Keratinocyte (primary cell): ENCODE results near the gene MARCHF6. TPM values are rescaled to one million over a fixed set of nuclear protein-coding genes. Genes with fewer than 3 reads are reported as not detected.
"Not testable (repeated sequence)": the region's sequence is repeated elsewhere in the genome, so short reads cannot be mapped to it uniquely, and the experiment has no call there.

Experiments
- DNase-seq: peaks from one replicate; pipeline ENCODE4 v3.0.0-alpha.2; 2011; ENCODE audit warnings: low read depth, missing footprints, low spot score
- FAIRE-seq: peaks from 2 replicates; lab custom pipeline; 2011; peaks lifted over from hg19 to GRCh38; lab: Jason Lieb, UNC
- H2AFZ ChIP-seq: 2 replicates; pipeline ENCODE4 v1.6.0; 2012; ENCODE audit warnings: low read length, control low read depth, inconsistent platforms; ENCODE audit not compliant: control insufficient read depth
- H3K27ac ChIP-seq: 2 replicates; pipeline ENCODE4 v1.5.1; 2011; ENCODE audit warnings: low read length; ENCODE audit not compliant: control insufficient read depth, insufficient read depth
- H3K27me3 ChIP-seq: 3 replicates; pipeline ENCODE4 v1.6.0; 2011; ENCODE audit warnings: low read length; ENCODE audit not compliant: control insufficient read depth, insufficient read depth; ENCODE audit errors: extremely low read depth
- H3K36me3 ChIP-seq, 2 experiments: 2 replicates in 1 of 2; 3 replicates in 1 of 2; pipeline ENCODE4 v1.5.1; 2011; ENCODE audit warnings: low read length in 2 of 2, mild to moderate bottlenecking in 1 of 2; ENCODE audit not compliant: control insufficient read depth in 2 of 2, insufficient read depth in 2 of 2; ENCODE audit errors: extremely low read depth in 1 of 2
- H3K4me1 ChIP-seq: 3 replicates; pipeline ENCODE4 v1.5.1; 2011; ENCODE audit warnings: low read length; ENCODE audit not compliant: control insufficient read depth, insufficient read depth; ENCODE audit errors: extremely low read depth
- H3K4me2 ChIP-seq: 3 replicates; pipeline ENCODE4 v1.6.0; 2011; ENCODE audit warnings: low read depth, low read length; ENCODE audit not compliant: control insufficient read depth, insufficient read depth; ENCODE audit errors: extremely low read depth
- H3K4me3 ChIP-seq, 3 experiments: fragments of 200-600 bp in 1 of 3; sonication (generic) in 1 of 3; 2 replicates in 2 of 3; 3 replicates in 1 of 3; pipeline ENCODE4 v1.5.1; 2011 to 2016; ENCODE audit warnings: low read length in 3 of 3, mild to moderate bottlenecking in 3 of 3, control low read depth in 2 of 3, inconsistent platforms in 1 of 3, low read depth in 1 of 3, mixed read lengths in 1 of 3, mixed run types in 1 of 3, moderate library complexity in 1 of 3; ENCODE audit not compliant: control insufficient read depth in 2 of 3, insufficient read depth in 2 of 3; ENCODE audit errors: extremely low read depth in 1 of 3
- H3K79me2 ChIP-seq: 2 replicates; pipeline ENCODE4 v1.6.0; 2012; ENCODE audit warnings: low read length; ENCODE audit not compliant: control insufficient read depth, insufficient read depth
- H3K9ac ChIP-seq: 3 replicates; pipeline ENCODE4 v1.6.0; 2011; ENCODE audit warnings: low read length; ENCODE audit not compliant: control insufficient read depth, insufficient read depth; ENCODE audit errors: extremely low read depth
- H3K9me1 ChIP-seq: 3 replicates; pipeline ENCODE4 v1.6.0; 2011; ENCODE audit warnings: low read length; ENCODE audit not compliant: control insufficient read depth, insufficient read depth; ENCODE audit errors: extremely low read depth
- H3K9me3 ChIP-seq: 2 replicates; pipeline ENCODE4 v1.5.1; 2012; ENCODE audit warnings: low read depth, low read length; ENCODE audit not compliant: control insufficient read depth
- H4K20me1 ChIP-seq: 3 replicates; pipeline ENCODE4 v1.6.0; 2011; ENCODE audit warnings: low read length; ENCODE audit not compliant: control insufficient read depth, insufficient read depth; ENCODE audit errors: extremely low read depth
- EZH2 ChIP-seq: IDR thresholded peaks from one replicate; pipeline ENCODE4 v1.6.1; 2012; ENCODE audit warnings: inconsistent platforms, mild to moderate bottlenecking, low read length, moderate library complexity
- dilution Hi-C: fragments of 300-500 bp; cut with MboI; formaldehyde crosslinking; loops from one replicate; pipeline ENCODE4 v1.7.0; 2020; ENCODE audit warnings: low sequenced_read_pairs; ENCODE audit not compliant: extremely low pct_ligation_motif_present
- polyA plus RNA-seq, 5 experiments: library from polyadenylated mRNA; depleted of rRNA in 3 of 5; stranded (reverse) in 3 of 5; stranded (forward) in 1 of 5; unstranded in 1 of 5; fragments of >200 nt; gene quantifications; 1 replicate in 1 of 5; 2 replicates in 3 of 5; 3 replicates in 1 of 5; pipeline versions ENCODE4 v1.2.1 to v1.2.3, GENCODE V29; 2011 to 2012; ENCODE audit warnings: missing spikeins in 2 of 5, low read depth in 1 of 5, low replicate concordance in 1 of 5
- TF ChIP-seq, protein P1 (sequence below), 3 experiments: IDR thresholded peaks in 1 of 3; conservative IDR thresholded peaks in 1 of 3; optimal IDR thresholded peaks in 1 of 3; 2 replicates in 2 of 3; 3 replicates in 1 of 3; pipeline versions ENCODE3 to v1.5.1; 2011; ENCODE audit warnings: low read length in 3 of 3, mild to moderate bottlenecking in 3 of 3, moderate library complexity in 2 of 3, control low read depth in 1 of 3, inconsistent platforms in 1 of 3; ENCODE audit not compliant: insufficient read depth in 2 of 3; ENCODE audit errors: extremely low read depth in 1 of 3

MARCHF6 gene
- polyA plus RNA-seq, 1 donor (not counting 4 experiments of a cell fraction or from before 2014, with no cell fraction given) = 196 TPM

DNA sequence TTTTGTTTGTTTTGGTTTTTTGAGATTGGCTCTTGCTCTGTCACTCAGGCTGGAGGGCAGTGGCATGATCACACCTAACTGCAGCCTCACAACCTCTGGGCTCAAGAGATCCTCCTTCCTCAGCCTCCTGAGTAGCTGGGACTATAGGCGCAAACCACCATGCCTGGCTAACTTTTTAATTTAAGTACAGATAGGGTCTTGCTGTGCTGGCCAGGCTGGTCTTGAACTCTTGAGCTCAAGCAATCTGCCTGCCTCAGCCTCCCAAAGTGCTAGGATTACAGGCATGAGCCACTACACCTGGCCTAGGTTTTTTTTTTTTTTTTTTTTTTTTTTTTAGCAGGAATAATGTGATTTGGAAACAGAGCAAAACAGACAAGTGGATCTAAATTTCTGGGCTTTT is 37.6 kb downstream of the MARCHF6 start:
- TF ChIP-seq, protein P1, sequence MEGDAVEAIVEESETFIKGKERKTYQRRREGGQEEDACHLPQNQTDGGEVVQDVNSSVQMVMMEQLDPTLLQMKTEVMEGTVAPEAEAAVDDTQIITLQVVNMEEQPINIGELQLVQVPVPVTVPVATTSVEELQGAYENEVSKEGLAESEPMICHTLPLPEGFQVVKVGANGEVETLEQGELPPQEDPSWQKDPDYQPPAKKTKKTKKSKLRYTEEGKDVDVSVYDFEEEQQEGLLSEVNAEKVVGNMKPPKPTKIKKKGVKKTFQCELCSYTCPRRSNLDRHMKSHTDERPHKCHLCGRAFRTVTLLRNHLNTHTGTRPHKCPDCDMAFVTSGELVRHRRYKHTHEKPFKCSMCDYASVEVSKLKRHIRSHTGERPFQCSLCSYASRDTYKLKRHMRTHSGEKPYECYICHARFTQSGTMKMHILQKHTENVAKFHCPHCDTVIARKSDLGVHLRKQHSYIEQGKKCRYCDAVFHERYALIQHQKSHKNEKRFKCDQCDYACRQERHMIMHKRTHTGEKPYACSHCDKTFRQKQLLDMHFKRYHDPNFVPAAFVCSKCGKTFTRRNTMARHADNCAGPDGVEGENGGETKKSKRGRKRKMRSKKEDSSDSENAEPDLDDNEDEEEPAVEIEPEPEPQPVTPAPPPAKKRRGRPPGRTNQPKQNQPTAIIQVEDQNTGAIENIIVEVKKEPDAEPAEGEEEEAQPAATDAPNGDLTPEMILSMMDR (optimal IDR thresholded peaks at IDR 0.05 in 1 of 3, IDR thresholded peaks at IDR 0.05 in 1 of 3, conservative IDR thresholded peaks at IDR 0.05 in 1 of 3; ENCODE audit: extremely low read depth in 1 of 3, insufficient read depth in 2 of 3, low read length in 3 of 3) = no peak
- no peak for TF ChIP-seq EZH2
- no peak overlapping the region for H2AFZ ChIP-seq
- H3K4me3 ChIP-seq = no peak overlapping the region
- H3K9me1 ChIP-seq = no peaks in the 10 kb centered on the region
- no peak for FAIRE-seq
- H3K27ac ChIP-seq = no peak overlapping the region
- H3K79me2 ChIP-seq = no peaks in the 10 kb centered on the region
- no peaks in the 10 kb centered on the region for H4K20me1 ChIP-seq
- no peaks in the 10 kb centered on the region for H3K9me3 ChIP-seq
- DNase-seq = no peak
- H3K36me3 ChIP-seq = peaks cover 19 to 22% of the 10 kb centered on the region in 2 experiments
- H3K4me1 ChIP-seq = no peaks in the 10 kb centered on the region
- no peak overlapping the region for H3K4me2 ChIP-seq
- dilution Hi-C loops = no loop called here
- H3K27me3 ChIP-seq = no peaks in the 10 kb centered on the region
- H3K9ac ChIP-seq = no peak overlapping the region

DNA sequence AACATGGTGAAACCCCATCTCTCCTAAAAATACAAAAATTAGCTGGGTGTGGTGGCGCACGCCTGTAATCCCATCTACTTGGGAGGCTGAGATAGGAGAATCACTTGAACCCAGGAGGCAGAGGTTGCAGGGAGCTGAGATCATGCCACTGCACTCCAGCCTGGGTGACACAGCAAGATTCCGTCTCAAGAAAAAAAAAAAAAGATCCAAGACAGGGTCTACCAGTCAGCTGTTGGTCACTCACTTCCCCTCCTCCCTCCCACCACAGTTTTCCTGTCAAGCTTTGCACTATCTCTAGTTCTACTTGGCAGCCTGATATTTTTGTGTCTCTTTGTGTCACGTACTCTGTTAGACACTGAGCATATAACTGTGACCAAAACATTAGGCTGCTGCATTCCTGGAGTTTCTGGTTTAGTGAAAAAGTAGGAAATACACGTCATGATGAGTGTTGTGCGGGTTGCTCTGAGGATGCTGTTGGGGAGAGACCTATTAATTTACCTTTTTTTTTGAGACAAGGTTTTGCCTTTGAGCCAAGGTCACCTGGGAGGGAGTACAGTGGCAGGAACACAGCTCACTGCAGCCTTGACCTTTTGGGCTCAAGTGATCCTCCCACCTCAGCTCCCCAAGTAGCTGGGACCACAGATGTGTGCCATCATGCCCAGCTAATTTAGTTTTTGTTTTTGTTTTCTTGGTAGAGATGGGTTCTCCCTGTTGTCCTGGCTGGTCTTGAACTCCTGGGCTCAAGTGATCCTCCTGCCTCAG is 39.3 kb downstream of the MARCHF6 start:
- H2AFZ ChIP-seq, H3K27ac ChIP-seq, H3K4me3 ChIP-seq, H3K4me2 ChIP-seq, FAIRE-seq, H3K79me2 ChIP-seq, dilution Hi-C loops, H3K9me3 ChIP-seq, H3K9me1 ChIP-seq, H3K4me1 ChIP-seq, H3K9ac ChIP-seq, DNase-seq, H4K20me1 ChIP-seq, H3K27me3 ChIP-seq: not testable (repeated sequence)
- peaks cover 20 to 22% of the 10 kb centered on the region in 2 experiments for H3K36me3 ChIP-seq
